Activated T-helper 1 cell treated with anti-CD3 and anti-CD28 coated beads, Interleukin-12 subunit alpha, Interleukin-12 subunit beta, Interleukin-2, Interleukin-4 antibody, amounts not matched to agents 30 ng/mL and 10 ng/mL and 1 ng/mL, durations not matched to agents 14 hours and 24 hours and 36 hours (primary cell): ENCODE measurements around the gene CCSER1. TPM values are rescaled to one million over a fixed set of nuclear protein-coding genes. Genes with fewer than 3 reads are reported as not detected.

ENCODE experiments used
- DNase-seq: peaks from one replicate; pipeline ENCODE4 v3.0.0; 2021; ENCODE audit warnings: low spot score
- H3K27ac Mint-ChIP-seq: one replicate; pipeline ENCODE4 v1.8.0; 2021; ENCODE audit warnings: mild to moderate bottlenecking, mixed read lengths
- H3K27me3 Mint-ChIP-seq: one replicate; pipeline ENCODE4 v1.8.0; 2022; ENCODE audit warnings: mild to moderate bottlenecking, moderate library complexity, mixed read lengths; ENCODE audit not compliant: insufficient read depth
- H3K36me3 Mint-ChIP-seq: one replicate; pipeline ENCODE4 v1.8.0; 2021; ENCODE audit warnings: low read depth, mixed read lengths
- H3K4me1 Mint-ChIP-seq: one replicate; pipeline ENCODE4 v1.8.0; 2021; ENCODE audit warnings: low read depth, mixed read lengths
- H3K4me3 Mint-ChIP-seq: one replicate; pipeline ENCODE4 v1.8.0; 2021; ENCODE audit warnings: mild to moderate bottlenecking, moderate library complexity, mixed read lengths
- H3K9me3 Mint-ChIP-seq: one replicate; pipeline ENCODE4 v1.8.0; 2021; ENCODE audit warnings: mixed read lengths
- intact Hi-C: fragments of 100-400 bp; cut with micrococcal nuclease; formaldehyde crosslinking; loops from one replicate; pipeline ENCODE4 v1.15.1; 2024
- total RNA-seq: library from RNA; stranded (reverse); gene quantifications from 2 replicates; pipeline ENCODE4 v1.2.3, GENCODE V29; 2022

Gene CCSER1
- total RNA-seq, 1 donor from 2014 or later: not detected

DNA sequence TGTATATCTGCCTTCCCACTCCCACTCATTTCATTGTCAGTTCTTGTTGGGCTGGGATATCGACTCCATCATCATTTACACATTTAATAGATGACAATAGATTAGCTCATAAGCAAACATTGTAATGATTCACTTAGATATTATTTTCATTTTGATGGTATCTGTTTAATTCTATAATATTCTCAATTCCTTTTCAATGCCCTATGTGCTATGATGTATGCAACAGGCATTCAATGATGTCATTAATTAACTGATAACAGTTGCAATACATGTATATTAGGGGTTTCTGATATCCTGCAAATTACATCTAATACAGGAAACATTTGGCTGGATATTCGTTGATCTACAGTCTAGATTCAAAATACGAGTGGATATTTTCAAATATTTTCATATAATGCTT, 850.5 kb downstream of the CCSER1 start:
- no peaks in the 10 kb centered on the region for H3K4me1 Mint-ChIP-seq
- no peak overlapping the region for H3K27ac Mint-ChIP-seq

GRCh38 chr4:90979556-90979955, 852.4 kb downstream of the CCSER1 start:
- intact Hi-C loops: no loop called here
- no peak overlapping the region for H3K4me3 Mint-ChIP-seq
- H3K36me3 Mint-ChIP-seq: no peaks in the 10 kb centered on the region
- no peaks in the 10 kb centered on the region for H3K27me3 Mint-ChIP-seq
- H3K9me3 Mint-ChIP-seq: no peaks in the 10 kb centered on the region
- H3K4me1 Mint-ChIP-seq: no peaks in the 10 kb centered on the region
- H3K27ac Mint-ChIP-seq: no peak overlapping the region
- no peak for DNase-seq

More for the DNA sequence above, 850.5 kb downstream of the CCSER1 start:
- intact Hi-C loops: no loop called here
- no peaks in the 10 kb centered on the region for H3K27me3 Mint-ChIP-seq
- H3K9me3 Mint-ChIP-seq: no peaks in the 10 kb centered on the region
- no peaks in the 10 kb centered on the region for H3K36me3 Mint-ChIP-seq
- DNase-seq: no peak
- no peak overlapping the region for H3K4me3 Mint-ChIP-seq

GRCh38 chr4:90982813-90983212, 855.6 kb downstream of the CCSER1 start:
- no peaks in the 10 kb centered on the region for H3K27me3 Mint-ChIP-seq
- DNase-seq: no peak
- no peaks in the 10 kb centered on the region for H3K9me3 Mint-ChIP-seq
- intact Hi-C loops: no loop called here
- H3K27ac Mint-ChIP-seq: no peak overlapping the region
- no peaks in the 10 kb centered on the region for H3K4me1 Mint-ChIP-seq
- H3K36me3 Mint-ChIP-seq: no peaks in the 10 kb centered on the region
- no peak overlapping the region for H3K4me3 Mint-ChIP-seq

- Mint-ChIP-seq H3K4me3 (no peak overlapping the region), H3K36me3 (no peaks in the 10 kb centered on the region), H3K4me1 (no peaks in the 10 kb centered on the region), H3K9me3 (no peaks in the 10 kb centered on the region), H3K27ac (no peak overlapping the region), H3K27me3 (no peaks in the 10 kb centered on the region)
- DNase-seq: no peak
- intact Hi-C loops: no loop called here
Measured at GRCh38 chr4:90990284-90990683, 863.1 kb downstream of the CCSER1 start.

GRCh38 chr4:90992213-90992612, 865.0 kb downstream of the CCSER1 start:
- no peaks in the 10 kb centered on the region for H3K9me3 Mint-ChIP-seq
- no peak overlapping the region for H3K27ac Mint-ChIP-seq
- no peak for DNase-seq
- intact Hi-C loops: no loop called here
- no peaks in the 10 kb centered on the region for H3K4me1 Mint-ChIP-seq
- no peaks in the 10 kb centered on the region for H3K36me3 Mint-ChIP-seq
- no peaks in the 10 kb centered on the region for H3K27me3 Mint-ChIP-seq
- no peak overlapping the region for H3K4me3 Mint-ChIP-seq

DNA sequence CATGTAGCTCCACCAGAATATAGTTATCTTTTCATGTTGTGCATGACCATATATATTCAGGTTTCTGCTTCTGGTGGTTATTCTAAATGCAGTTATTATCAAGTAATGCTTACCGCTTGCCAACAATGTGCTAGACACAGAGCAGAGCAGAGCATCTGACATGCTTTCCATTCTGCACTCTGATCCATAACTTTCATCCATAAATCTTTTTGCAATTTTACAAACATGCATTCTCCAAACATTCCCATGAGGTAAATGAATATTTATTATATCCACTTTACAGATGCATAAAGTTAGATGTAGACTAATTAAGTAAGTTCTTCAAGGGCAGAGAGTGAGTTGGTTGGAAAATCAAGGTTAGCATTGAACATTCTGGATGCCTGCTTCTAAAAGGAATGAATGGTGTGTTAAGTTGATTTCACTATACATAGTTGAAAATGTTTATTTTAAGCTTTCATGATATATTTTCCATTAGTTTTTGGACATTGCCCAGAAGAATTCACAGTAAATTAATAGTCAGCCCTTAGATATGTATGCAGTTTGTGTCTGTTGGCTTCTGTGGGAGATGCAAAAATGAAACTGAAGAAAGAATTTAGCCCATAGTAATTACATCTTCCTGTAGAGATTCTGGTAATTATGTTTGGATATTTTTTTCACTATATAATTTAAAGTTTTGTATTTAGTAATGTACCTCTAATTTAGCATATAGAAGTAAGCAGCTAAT, 867.8 kb downstream of the CCSER1 start:
- Mint-ChIP-seq H3K27me3 (no peaks in the 10 kb centered on the region), H3K27ac (no peak overlapping the region), H3K36me3 (no peaks in the 10 kb centered on the region), H3K9me3 (no peaks in the 10 kb centered on the region), H3K4me1 (no peaks in the 10 kb centered on the region), H3K4me3 (no peak overlapping the region)
- intact Hi-C loops: no loop called here
- no peak for DNase-seq

DNA sequence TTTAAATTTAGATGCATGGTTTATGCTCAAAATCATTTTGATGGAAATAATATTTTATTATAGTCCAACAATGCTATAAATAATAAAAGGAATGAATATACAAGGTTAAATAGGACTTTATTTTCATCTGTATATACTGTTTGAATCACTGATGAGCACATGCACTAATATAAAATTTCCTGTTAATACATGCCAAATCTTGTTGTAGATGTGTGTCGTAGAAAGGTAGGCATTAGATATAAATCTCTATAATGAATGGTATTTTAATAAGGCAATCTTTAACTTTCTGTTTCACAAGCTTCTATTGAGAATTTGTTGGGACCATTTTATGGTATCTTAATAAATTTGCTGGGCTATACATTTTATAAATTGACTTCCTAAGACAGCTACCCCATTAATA, 868.8 kb downstream of the CCSER1 start:
- intact Hi-C loops: no loop called here
- no peaks in the 10 kb centered on the region for H3K9me3 Mint-ChIP-seq
- no peaks in the 10 kb centered on the region for H3K36me3 Mint-ChIP-seq
- DNase-seq: no peak
- H3K27me3 Mint-ChIP-seq: no peaks in the 10 kb centered on the region
- no peaks in the 10 kb centered on the region for H3K4me1 Mint-ChIP-seq
- no peak overlapping the region for H3K4me3 Mint-ChIP-seq
- no peak overlapping the region for H3K27ac Mint-ChIP-seq

GRCh38 chr4:90996813-90997212, 869.6 kb downstream of the CCSER1 start:
- no peaks in the 10 kb centered on the region for H3K4me1 Mint-ChIP-seq
- no peaks in the 10 kb centered on the region for H3K36me3 Mint-ChIP-seq
- no peaks in the 10 kb centered on the region for H3K27me3 Mint-ChIP-seq
- H3K27ac Mint-ChIP-seq: no peak overlapping the region
- H3K4me3 Mint-ChIP-seq: no peak overlapping the region
- intact Hi-C loops: no loop called here
- DNase-seq: no peak
- H3K9me3 Mint-ChIP-seq: no peaks in the 10 kb centered on the region

DNA sequence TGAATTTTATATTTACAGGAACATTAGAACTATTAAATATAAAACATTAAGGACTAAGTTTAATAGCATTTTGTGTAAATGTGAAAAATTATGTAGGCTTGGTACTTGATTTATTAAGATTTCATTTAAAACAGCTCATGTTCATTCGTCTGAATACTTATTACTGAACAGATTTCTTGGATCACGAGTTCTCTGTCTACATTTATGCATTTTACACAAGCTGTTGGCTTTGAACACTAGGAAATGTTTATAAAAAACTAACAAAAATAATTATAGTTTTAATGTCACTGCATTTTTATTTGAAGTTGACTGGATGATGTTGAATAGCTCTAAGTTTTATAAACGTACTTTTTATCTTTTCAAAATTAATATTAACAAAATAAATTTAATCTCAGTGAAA, 888.7 kb downstream of the CCSER1 start:
- intact Hi-C loops: no loop called here
- Mint-ChIP-seq H3K4me1 (no peaks in the 10 kb centered on the region), H3K36me3 (no peaks in the 10 kb centered on the region), H3K27ac (no peak overlapping the region), H3K27me3 (no peaks in the 10 kb centered on the region), H3K9me3 (no peaks in the 10 kb centered on the region), H3K4me3 (no peak overlapping the region)
- DNase-seq: no peak

DNA sequence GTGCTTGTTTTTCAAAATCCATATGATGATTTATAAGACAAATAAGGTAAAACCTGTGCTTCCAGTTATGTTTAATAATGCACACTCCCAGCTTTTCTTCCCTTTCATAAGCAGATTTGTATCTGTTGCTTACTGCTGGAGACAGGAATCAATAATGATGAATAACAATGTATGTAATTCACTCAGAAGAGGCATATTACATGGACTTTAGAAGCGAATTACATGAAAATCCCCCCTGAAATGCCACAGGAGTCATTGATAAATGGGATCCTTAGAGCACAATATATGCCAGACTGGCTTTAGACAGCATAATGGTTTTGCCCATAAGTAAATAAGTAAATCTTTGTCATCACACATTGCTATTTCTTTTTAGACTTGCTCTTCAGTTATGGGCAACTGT, 892.3 kb downstream of the CCSER1 start:
- intact Hi-C loops: no loop called here
- H3K36me3 Mint-ChIP-seq: no peaks in the 10 kb centered on the region
- H3K4me3 Mint-ChIP-seq: no peak overlapping the region
- H3K27me3 Mint-ChIP-seq: no peaks in the 10 kb centered on the region
- H3K9me3 Mint-ChIP-seq: no peaks in the 10 kb centered on the region
- no peak for DNase-seq
- H3K4me1 Mint-ChIP-seq: no peaks in the 10 kb centered on the region
- H3K27ac Mint-ChIP-seq: no peak overlapping the region

- DNase-seq: no peak
- no peak overlapping the region for H3K27ac Mint-ChIP-seq
- no peaks in the 10 kb centered on the region for H3K4me1 Mint-ChIP-seq
- intact Hi-C loops: no loop called here
- H3K27me3 Mint-ChIP-seq: no peaks in the 10 kb centered on the region
- no peak overlapping the region for H3K4me3 Mint-ChIP-seq
- no peaks in the 10 kb centered on the region for H3K36me3 Mint-ChIP-seq
- H3K9me3 Mint-ChIP-seq: no peaks in the 10 kb centered on the region
Measured at GRCh38 chr4:91025241-91026148, 898.3 kb downstream of the CCSER1 start.

- H3K27ac Mint-ChIP-seq: no peak overlapping the region
- intact Hi-C loops: no loop called here
- no peaks in the 10 kb centered on the region for H3K36me3 Mint-ChIP-seq
- H3K4me3 Mint-ChIP-seq: no peak overlapping the region
- H3K4me1 Mint-ChIP-seq: no peaks in the 10 kb centered on the region
- DNase-seq: no peak
- no peaks in the 10 kb centered on the region for H3K9me3 Mint-ChIP-seq
- no peaks in the 10 kb centered on the region for H3K27me3 Mint-ChIP-seq
Measured at GRCh38 chr4:91028228-91028627, 901.0 kb downstream of the CCSER1 start.

DNA sequence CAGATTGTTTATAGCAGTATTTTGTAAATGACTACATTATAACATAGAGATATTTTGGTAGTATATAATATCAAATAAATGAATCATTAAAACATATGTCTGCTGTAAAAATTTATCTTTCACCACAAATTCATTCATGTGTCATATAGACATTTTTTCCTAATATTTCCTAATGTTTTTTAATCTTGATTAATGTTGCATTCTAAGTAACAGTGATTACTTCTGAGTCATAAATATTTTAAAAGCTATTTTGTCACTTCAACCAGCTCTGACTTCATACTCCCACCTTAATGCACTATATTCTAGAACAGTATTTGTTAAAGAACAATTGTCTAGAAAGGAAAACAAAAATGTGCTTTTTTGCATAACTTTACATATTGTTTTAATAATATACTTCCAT, 904.6 kb downstream of the CCSER1 start:
- Mint-ChIP-seq H3K27me3 (no peaks in the 10 kb centered on the region), H3K4me1 (no peaks in the 10 kb centered on the region), H3K36me3 (no peaks in the 10 kb centered on the region), H3K27ac (no peak overlapping the region), H3K4me3 (no peak overlapping the region), H3K9me3 (no peaks in the 10 kb centered on the region)
- intact Hi-C loops: no loop called here
- no peak for DNase-seq
